NCI-H1417 (cell line): ENCODE data around the gene TBC1D21.

Source experiments
- DNase-seq, 3 experiments: peaks; one replicate each; lab custom pipeline; 2025; lab: John Stamatoyannopoulos, UW

TBC1D21 gene

DNA sequence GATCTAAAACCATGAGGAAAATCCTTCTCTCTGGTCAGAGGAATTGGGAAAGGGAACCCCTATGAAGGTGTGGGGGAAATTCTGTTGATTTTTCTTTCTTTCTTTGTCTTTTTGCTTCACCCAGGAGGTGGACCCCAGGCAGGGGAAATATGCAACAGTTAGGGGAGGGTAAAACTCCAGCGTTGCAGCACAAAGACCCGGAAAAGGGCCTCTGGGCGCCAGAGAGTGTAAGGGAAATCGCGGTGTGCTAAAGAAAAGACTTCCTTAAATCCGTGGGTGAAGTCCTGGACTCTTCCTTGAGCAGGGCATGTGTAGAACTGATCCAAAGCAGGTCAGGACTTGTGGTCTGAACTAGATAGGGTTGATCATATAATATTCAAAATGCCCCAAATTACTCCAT lies 11.1 kb upstream of the TBC1D21 start:
- DNase-seq, result no peak

DNA sequence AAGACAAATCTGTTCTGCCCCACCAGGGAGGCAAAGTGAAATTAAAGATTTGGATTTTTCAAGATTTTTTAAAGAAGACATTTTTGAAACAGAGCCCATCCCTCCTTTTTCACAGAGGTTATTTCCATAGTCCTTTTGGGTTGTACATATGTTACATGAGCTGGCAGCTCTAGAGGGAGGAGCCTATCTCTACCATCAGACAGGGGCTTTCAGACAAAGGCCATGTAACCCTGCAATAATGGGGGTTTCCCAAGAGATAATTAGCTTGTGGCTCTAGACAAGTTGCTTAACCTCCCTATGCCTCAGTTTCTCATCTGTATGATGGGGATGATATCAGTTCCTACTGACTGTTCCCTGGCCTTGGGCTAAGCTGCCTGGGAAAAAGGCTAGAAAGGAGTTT lies 8.0 kb upstream of the TBC1D21 start:
- DNase-seq, result no peak

DNA sequence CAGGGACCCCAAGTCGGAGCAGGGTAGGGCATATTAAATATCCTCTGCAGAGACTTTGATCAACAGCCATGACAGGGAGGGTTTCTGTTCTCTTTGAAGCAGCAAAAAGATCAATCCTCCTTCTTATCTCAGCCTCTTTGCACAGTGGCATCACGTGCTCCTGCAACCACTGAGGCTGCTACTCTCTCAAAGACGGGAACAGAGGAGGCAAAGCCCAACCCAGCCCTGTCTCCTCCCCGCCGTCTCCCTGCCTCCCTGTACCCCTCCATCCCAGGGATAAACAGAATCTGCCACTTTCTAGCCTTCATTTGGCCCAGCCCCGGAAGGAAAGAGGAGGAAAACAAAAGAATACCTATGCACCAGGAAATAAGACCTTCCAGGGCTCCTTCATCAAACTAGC lies 7.5 kb upstream of the TBC1D21 start:
- no peak for DNase-seq

DNA sequence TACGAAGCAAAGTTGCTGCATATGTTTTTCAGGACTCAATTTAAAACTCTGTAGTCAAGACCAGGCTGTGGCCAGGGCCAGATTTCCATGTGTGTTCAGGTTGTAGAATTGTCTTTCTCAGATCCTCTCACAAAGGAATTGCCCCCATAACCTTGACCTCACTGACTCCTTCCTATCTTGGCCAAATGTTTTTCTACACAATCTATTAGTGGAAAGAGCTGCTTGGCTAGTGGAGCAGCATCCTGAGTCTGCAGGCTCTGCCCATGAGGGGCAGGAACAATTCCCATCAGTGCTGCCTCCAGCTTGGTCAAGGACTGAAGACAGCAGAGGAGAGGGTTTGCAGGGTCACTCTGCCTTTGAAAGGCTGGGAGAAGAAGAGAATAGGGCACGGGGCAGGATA lies 6.9 kb upstream of the TBC1D21 start:
- no peak for DNase-seq

DNA sequence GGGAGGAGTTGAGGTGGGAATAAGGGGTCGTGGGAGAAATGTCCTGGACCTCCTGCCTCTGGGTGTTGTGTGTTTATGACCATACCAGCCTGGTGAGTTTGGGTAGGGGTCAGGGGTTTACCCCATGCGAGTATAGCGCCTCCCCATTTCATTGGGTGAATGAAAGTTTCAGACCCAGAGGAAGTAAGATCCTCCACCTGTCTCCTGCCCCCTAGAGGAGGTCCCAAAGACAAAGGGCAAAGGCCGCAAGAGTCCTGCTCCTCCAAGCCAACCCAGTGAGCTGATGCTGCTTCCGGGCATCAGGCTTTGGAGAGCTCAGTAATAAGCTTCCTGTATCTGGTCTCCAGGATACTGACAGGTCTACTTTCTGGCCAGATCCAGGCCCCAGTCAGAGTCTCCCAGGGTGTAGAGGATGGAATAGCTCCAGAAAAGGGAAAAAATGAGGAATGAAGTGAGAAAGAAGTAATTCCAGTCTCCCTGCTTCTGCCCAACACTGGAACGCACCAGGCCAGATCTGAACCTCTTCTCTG lies 6.4 kb upstream of the TBC1D21 start:
- DNase-seq, result no peak

DNA sequence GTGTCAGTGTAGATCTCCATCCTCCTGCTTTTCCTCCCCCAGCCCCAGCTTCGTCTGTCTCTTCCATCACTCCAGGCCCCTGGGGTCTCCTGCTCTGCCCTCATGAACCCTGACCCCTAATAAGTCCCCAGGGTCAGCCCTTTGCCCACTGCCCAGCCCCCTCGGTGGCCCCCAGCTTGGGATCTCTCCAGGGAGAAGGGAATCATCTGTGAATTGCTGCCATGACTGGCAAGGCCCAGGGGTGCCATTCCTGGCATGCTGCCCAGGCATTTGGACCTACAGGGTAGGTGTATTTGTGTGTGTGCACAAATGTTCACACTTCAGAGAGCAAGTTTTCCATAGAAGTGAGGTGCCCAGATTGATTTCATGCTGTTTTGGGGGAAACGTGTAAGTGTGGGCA lies 5.9 kb upstream of the TBC1D21 start:
- no peak for DNase-seq

DNA sequence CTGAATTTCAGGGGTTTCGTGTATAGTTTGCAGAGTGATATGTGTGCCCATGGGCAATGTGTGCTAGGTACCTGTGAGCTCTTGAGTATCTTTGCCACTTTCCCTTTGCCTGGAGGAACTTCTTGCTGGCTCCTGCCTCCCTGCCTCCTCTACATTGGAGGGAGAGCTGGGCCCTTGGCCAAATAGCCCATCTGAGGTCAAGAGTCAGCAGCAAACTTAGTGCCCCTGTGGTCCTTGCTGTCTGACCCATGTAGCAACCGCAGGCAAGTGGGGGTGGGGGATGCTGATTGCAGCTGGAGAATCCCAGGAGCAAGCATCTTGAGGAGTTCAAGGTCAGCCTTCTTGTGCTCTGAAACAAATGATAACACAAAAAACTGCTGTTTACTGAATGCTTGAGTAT lies 5.4 kb upstream of the TBC1D21 start:
- DNase-seq, result no peak

DNA sequence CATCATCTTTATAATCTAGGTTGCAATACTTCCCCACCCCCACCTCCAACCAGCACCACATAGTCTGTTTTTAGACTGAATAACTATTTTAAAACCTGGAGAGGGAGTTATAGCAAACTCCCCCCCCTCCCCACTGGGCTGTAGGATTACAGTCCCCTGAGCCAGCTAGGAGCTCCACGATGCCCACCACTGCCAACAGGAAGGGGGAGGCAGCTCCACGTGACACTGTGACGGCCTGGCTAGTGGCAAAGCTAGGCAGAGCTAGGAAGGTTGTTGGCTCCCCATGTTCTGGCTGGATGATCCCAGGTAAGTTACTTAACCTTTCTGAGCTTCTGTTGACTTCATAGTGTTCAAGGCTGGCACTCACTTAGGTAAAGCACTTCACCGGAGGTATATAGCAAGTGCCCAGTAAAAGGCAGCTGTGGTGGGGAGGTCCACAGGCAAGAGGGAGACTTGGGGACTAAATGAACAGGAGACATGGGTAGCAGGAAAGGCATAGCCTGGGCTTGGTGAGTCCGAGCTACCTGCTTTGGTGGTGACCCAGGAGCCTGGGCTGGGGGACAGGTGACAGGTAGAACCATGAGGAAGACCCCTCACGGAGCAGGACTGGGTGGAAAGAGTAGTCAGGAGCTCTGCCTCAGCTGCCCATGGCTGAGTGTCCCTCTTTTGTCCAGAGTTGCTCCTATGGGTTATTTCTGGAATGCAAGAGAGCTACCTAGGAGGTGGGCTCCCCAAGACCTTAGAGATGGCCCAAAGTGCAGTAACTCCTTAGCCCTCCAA lies 4.0 kb upstream of the TBC1D21 start:
- DNase-seq, result no peak

DNA sequence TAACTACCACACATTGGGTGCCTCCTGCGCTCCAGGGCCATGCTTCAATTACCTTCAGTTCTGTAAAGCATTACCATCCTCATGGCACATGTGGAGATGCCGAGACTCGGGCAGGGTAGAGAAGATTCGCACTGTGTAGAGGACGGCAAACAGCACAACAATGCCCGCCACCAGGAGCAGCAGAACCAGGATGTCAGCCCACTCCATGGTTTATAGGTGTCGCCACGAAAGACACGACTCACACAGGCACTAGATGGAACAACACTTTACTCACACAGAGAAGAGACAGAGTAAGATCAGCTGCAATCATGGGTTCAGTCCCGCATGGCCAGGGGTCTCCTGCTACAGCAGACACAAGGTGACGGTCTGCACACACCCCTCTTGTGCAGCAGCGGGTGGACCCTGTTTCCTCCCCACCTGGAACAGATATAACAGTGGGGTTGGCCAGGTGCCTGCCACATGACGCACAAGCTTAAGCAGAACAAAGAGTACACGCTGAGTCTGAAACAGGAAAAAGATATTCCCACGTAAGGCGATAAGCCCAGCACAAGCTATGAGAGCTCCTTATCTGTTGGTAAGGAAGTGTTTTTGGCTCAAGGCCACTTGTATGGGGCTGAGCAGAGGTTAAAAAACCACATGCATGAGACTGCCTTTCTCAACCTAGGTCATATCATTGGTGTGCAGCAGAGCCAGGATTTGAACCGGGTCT lies 2.5 kb upstream of the TBC1D21 start:
- DNase-seq, result no peak

DNA sequence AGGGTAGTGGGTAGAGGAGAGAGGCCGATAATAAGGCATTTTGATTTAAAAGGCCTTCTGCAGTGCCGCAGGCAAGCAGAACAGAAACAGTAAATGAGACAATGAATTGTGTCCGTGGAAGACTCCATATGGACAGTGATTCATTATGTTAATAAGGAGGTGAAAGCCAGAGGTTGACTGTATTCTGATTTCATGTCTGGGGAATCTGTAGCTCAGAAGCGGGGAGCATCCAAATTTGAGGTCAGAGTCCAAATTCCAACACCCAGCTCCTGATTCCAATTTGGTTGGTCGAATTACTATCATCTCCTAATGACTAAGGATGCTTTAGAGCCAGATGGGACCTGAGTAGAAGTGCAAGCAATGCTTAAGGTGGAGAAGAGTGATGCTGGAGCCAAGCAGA lies 1.0 kb upstream of the TBC1D21 start:
- no peak for DNase-seq

DNA sequence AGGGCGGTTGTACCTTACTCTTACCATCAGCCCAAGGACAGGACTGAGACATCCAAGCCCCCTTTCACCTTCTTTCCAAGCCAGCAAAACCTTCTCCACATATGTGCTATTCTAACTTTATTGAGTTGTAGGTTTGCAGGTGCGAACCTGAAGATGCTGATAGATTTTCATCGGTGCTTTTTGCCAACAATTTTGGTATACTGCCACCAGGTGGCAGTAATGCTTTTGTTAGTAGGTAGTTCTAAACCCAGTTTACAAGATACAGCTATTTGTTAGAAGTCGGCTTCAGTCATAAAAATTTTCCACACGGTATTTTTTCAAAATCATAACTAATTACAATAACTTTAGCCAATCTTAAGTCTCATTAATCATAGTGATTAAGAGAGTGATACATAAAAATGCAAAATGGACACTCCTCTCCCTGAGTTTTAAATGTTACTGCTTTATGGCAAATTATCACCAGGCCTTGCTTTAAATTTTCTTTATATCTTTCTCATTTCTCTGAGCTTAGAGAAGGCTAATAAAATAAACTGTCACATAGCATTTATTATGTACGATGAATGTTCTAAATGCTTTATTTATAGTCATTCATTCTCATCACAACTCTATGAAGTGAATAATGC lies 636 bp downstream of the TBC1D21 start:
- DNase-seq, result peak in 2 of 3 experiments; percentile 40 to 79

DNA sequence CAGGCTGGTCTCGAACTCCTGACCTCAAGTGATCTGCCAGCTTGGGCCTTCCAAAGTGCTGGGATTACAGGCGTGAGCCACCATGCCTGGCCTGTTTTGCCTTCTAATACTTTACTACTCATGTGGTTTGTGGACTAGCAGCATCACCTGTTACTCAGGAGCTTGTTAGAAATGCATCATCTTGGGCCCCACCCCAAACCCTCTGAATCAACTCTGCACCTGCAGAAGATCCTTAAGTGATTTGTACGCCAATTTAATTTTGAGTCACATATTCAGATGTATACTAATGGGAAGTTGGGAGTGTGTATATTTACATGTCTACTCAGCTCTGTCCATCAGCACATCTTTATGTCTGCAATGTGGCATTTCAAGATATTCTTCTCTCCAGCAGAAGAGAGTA lies 6.1 kb downstream of the TBC1D21 start:
- DNase-seq, result no peak

DNA sequence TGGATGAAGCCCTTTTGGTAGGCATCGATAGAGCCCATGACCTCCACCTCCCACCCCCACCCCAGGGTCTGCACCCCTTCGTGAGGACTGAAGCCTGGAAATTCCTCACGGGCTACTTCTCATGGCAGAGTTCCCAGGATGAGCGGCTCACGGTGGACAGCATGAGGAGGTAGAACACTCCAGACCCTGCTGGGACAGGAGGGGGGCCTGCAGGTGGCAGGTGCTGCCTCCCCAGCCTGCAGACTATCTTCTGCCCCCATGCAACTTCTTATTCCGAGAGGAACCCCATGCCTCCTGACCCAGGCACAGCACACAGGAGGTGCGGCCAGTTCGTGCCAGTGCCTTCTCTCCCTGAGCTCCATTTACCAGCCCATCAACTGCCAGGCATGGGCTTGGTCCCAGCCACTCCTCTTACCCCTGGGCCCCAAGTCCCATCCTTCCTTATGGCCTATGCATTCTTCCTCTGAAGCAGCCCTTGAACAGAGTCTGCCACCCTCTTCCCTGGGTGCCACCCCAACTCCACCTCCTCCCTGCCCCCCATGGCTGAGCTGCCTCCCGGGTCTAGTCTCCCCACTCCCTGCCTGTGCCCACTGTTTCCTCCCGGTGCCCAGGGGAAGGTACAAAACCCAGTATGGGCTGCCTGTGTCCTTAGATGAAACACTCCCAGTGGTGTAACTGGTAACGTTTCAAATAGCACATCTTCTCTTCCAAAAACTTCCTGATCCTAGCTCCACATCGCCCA lies 8.4 kb downstream of the TBC1D21 start:
- no peak for DNase-seq

DNA sequence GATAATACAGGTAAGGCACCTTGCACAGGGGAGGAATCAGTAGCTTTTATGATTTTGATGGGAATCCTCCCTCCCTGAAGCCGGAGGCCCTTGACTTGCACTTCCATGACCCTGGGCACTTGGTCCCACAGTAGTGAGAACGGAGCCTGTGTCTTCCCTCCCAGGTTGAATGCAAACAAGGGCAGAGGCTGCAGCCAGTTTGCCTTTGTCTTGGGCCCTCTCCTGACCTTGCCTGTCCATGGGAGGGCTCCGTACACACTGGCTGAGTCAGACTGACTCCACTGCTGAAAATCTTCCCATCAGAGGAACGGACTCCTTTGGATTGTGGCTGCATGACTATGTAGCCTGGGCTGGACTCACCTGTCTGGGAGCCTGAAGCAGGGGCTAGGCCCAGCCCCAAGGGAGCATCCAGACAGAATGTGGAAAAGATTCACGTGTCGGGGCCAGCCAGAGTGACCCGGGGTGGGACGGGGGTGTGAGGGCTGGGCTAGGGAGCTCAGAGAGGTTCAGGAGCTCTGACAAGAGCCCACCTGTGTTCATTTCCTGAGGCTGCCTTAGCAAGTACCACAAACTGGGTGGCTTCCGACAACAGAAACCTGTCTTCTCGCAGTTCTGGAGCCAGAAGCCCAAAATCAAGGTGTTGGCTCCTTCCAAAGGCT lies 9.5 kb downstream of the TBC1D21 start:
- no peak for DNase-seq

DNA sequence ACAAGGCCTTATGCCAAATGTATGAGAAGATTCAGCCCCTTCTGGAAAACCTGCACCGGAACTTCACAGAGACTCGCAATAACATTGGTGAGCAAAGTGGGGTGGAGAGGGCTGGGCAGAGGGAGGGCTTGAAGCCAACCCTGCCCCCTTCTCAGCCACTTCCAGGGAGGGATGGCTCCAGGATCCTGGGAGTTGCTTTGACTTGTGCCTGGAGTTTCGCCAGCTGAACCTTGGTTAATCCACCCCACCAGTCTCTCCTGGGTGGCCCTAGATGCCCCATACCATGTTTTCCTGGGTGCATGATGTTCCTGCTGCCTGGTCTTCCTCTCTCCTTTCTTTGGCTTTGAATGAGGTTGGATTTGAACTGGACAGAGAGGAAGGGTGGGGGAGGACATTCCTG lies 10.8 kb downstream of the TBC1D21 start:
- no peak for DNase-seq

DNA sequence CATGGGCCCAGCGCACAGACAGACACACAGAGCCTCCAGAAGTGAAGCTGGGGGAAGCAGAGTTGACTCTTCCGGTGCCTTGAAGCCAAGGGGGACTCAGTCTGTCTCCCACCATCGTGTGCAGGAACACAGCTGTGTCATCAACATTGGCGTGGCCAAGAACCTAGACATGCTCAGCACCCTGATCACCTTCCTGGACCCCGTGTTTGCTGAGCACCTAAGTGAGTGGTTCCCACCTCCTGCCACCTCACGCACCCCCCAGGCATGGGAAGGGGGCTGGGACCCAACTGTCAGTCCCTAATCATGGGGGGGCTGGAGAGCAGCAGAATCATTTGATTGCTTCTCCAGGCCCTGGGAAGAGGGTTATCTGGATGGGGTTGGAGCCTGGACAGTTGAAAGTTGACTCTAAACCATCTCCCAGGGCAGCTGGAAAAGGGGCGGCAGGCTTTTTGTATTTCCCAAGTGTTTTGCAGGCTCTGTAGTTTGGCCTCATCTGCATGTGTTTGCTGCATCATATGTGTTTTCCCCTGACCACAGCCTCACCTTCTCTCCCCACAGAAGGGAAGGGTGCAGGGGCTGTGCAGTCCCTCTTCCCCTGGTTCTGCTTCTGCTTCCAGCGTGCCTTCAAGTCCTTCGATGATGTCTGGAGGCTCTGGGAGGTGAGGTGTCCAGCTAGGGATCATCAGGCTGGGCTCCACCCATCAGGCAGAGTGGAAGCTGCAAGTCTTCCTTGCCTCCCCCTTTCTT lies 12.8 kb downstream of the TBC1D21 start:
- DNase-seq, result no peak

DNA sequence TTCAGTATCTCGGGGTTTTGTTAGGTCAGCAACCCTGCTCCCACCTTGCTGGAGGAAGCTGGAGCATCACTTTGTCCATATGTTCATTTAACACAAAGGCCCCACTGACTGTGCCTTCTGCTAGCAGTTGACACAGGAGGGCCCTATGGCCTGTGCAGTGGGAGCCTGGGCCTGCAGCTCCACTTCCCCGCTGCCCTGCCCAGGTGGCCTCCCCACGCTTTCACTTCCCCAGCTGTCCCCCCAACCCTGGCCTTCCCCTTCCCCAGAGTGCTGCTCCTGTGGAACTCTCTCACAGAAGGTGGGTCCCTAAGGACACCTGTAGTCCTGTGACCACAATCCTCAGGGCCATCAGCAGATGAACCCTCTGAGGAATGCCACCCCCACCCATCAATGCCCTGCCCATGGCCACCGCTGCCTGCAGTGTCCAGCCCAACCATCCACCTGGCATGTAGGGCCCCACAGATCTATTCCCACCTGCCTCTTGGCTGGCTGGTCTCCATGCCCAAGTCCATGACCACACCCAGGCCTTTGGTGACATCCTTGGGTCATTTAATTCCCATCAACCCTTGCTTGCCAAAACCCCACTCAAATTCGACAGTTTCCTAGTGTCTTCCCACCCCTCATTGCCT lies 13.5 kb downstream of the TBC1D21 start:
- no peak for DNase-seq

DNA sequence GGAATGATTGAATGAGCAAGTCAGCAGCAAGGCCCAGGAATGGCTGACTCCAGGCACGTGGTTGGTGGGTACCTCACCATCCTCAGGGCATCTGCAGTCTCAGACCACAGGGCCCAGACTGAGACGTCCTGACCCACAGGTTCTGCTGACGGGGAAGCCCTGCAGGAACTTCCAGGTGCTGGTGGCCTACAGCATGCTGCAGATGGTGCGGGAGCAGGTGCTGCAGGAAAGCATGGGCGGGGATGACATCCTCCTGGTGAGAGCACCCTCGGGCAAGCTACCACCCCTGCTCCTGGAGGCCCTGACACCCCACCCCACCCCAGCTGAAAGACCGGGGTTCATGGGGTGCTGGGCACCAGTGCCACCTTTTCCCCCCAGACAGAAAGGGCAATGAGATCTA lies 14.1 kb downstream of the TBC1D21 start:
- no peak for DNase-seq

DNA sequence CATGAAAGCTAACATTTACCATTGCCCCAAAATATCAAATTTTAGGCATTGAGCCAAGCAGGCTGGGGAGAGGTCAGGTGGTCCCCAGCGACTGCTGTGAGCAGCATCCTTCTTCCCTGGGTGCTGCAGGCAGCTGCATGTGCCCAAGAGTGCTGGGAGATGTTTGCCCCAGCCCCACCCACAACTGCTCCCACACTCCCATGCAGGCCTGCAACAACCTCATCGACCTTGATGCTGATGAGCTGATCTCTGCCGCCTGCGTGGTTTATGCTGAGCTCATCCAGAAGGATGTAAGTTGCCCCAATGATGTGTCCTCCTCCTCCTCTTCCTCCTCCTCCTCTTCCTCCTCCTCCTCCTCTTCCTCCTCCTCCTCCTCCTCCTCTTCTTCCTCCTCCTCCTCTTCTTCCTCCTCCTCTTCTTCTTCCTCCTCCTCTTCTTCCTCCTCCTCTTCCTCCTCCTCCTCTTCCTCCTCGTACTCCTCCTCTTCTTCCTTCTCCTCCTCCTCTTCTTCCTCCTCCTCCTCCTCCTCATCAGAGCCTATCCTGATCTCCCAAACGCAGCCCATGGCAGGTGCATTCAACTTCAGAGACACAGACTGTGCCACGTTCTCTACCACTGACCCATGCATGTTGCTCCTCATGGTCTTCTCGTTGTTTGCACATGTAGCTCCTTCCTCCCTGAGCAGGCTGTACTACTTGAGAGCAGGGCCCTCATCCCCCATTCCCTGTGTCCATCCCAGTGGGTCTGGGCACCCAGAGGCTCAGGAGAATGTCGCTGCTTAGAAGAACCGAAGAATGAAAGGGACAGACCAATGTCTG lies 15.1 kb downstream of the TBC1D21 start:
- no peak for DNase-seq
